ENCODE data around the gene MYH7.

The MYH7 gene

GRCh38 chr14:23439107-23439835 is 3.8 kb upstream of the MYH7 start:
- no peak for DNase-seq (ENCODE audit: insufficient read length, low spot score)
- no peak for FAIRE-seq
- TF ChIP-seq POLR2A (IDR thresholded peaks at IDR 0.05; ENCODE audit: low read depth, low read length) (no peak), PAX5 (IDR thresholded peaks at IDR 0.05; ENCODE audit: insufficient read depth, low read length, severe bottlenecking) (no peak), TAF1 (IDR thresholded peaks at IDR 0.05; ENCODE audit: low read depth, low read length) (no peak), SPI1 (IDR thresholded peaks at IDR 0.05; ENCODE audit: low read depth, low read length) (no peak), POU2F2 (IDR thresholded peaks at IDR 0.05; ENCODE audit: low read depth, low read length) (no peak), POLR2AphosphoS5 (IDR thresholded peaks at IDR 0.05; ENCODE audit: low read depth, low read length) (no peak)

GRCh38 chr14:23438101-23438971 is 2.9 kb upstream of the MYH7 start:
- DNase-seq (ENCODE audit: insufficient read length, low spot score): no peak
- TF ChIP-seq TAF1 (IDR thresholded peaks at IDR 0.05; ENCODE audit: low read depth, low read length) (no peak), POLR2A (IDR thresholded peaks at IDR 0.05; ENCODE audit: low read depth, low read length) (no peak), POLR2AphosphoS5 (IDR thresholded peaks at IDR 0.05; ENCODE audit: low read depth, low read length) (no peak), POU2F2 (IDR thresholded peaks at IDR 0.05; ENCODE audit: low read depth, low read length) (no peak), PAX5 (IDR thresholded peaks at IDR 0.05; ENCODE audit: insufficient read depth, low read length, severe bottlenecking) (no peak), SPI1 (IDR thresholded peaks at IDR 0.05; ENCODE audit: low read depth, low read length) (no peak)
- FAIRE-seq: no peak

GRCh38 chr14:23437133-23438100 is 2.0 kb upstream of the MYH7 start:
- TF ChIP-seq TAF1 (IDR thresholded peaks at IDR 0.05; ENCODE audit: low read depth, low read length): no peak
- no peak for TF ChIP-seq POLR2AphosphoS5 (IDR thresholded peaks at IDR 0.05; ENCODE audit: low read depth, low read length)
- TF ChIP-seq SPI1 (IDR thresholded peaks at IDR 0.05; ENCODE audit: low read depth, low read length): no peak
- no peak for TF ChIP-seq PAX5 (IDR thresholded peaks at IDR 0.05; ENCODE audit: insufficient read depth, low read length, severe bottlenecking)
- no peak for TF ChIP-seq POU2F2 (IDR thresholded peaks at IDR 0.05; ENCODE audit: low read depth, low read length)
- no peak for TF ChIP-seq POLR2A (IDR thresholded peaks at IDR 0.05; ENCODE audit: low read depth, low read length)
- DNase-seq (ENCODE audit: insufficient read length, low spot score) (no peak), FAIRE-seq (no peak)

- TF ChIP-seq POLR2A (IDR thresholded peaks at IDR 0.05; ENCODE audit: low read depth, low read length) (no peak), TAF1 (IDR thresholded peaks at IDR 0.05; ENCODE audit: low read depth, low read length) (no peak), POU2F2 (IDR thresholded peaks at IDR 0.05; ENCODE audit: low read depth, low read length) (no peak), SPI1 (IDR thresholded peaks at IDR 0.05; ENCODE audit: low read depth, low read length) (no peak), PAX5 (IDR thresholded peaks at IDR 0.05; ENCODE audit: insufficient read depth, low read length, severe bottlenecking) (no peak), POLR2AphosphoS5 (IDR thresholded peaks at IDR 0.05; ENCODE audit: low read depth, low read length) (no peak)
- FAIRE-seq (no peak), DNase-seq (ENCODE audit: insufficient read length, low spot score) (no peak)
These were observed 1.1 kb upstream of the MYH7 start for GRCh38 chr14:23436327-23437132.

- DNase-seq (ENCODE audit: insufficient read length, low spot score) (no peak), FAIRE-seq (no peak)
- no peak for TF ChIP-seq POLR2AphosphoS5 (IDR thresholded peaks at IDR 0.05; ENCODE audit: low read depth, low read length)
- no peak for TF ChIP-seq POU2F2 (IDR thresholded peaks at IDR 0.05; ENCODE audit: low read depth, low read length)
- no peak for TF ChIP-seq SPI1 (IDR thresholded peaks at IDR 0.05; ENCODE audit: low read depth, low read length)
- TF ChIP-seq PAX5 (IDR thresholded peaks at IDR 0.05; ENCODE audit: insufficient read depth, low read length, severe bottlenecking): no peak
- no peak for TF ChIP-seq TAF1 (IDR thresholded peaks at IDR 0.05; ENCODE audit: low read depth, low read length)
- no peak for TF ChIP-seq POLR2A (IDR thresholded peaks at IDR 0.05; ENCODE audit: low read depth, low read length)
These were observed 805 bp downstream of the MYH7 start for GRCh38 chr14:23434488-23435222.

GRCh38 chr14:23433457-23433856 is 2.0 kb downstream of the MYH7 start:
- FAIRE-seq (no peak), DNase-seq (ENCODE audit: insufficient read length, low spot score) (no peak)
- TF ChIP-seq SPI1 (IDR thresholded peaks at IDR 0.05; ENCODE audit: low read depth, low read length) (no peak), PAX5 (IDR thresholded peaks at IDR 0.05; ENCODE audit: insufficient read depth, low read length, severe bottlenecking) (no peak), POLR2AphosphoS5 (IDR thresholded peaks at IDR 0.05; ENCODE audit: low read depth, low read length) (no peak), POLR2A (IDR thresholded peaks at IDR 0.05; ENCODE audit: low read depth, low read length) (no peak), TAF1 (IDR thresholded peaks at IDR 0.05; ENCODE audit: low read depth, low read length) (no peak), POU2F2 (IDR thresholded peaks at IDR 0.05; ENCODE audit: low read depth, low read length) (no peak)

- TF ChIP-seq PAX5 (IDR thresholded peaks at IDR 0.05; ENCODE audit: insufficient read depth, low read length, severe bottlenecking): no peak
- no peak for TF ChIP-seq POLR2A (IDR thresholded peaks at IDR 0.05; ENCODE audit: low read depth, low read length)
- TF ChIP-seq SPI1 (IDR thresholded peaks at IDR 0.05; ENCODE audit: low read depth, low read length): no peak
- no peak for TF ChIP-seq TAF1 (IDR thresholded peaks at IDR 0.05; ENCODE audit: low read depth, low read length)
- no peak for TF ChIP-seq POLR2AphosphoS5 (IDR thresholded peaks at IDR 0.05; ENCODE audit: low read depth, low read length)
- TF ChIP-seq POU2F2 (IDR thresholded peaks at IDR 0.05; ENCODE audit: low read depth, low read length): no peak
- FAIRE-seq: no peak
- no peak for DNase-seq (ENCODE audit: insufficient read length, low spot score)
These were observed 2.5 kb downstream of the MYH7 start for GRCh38 chr14:23432946-23433345.
